Measurements from ENCODE around the gene EXOC6B. TPM values are rescaled to one million over a fixed set of nuclear protein-coding genes. Genes with fewer than 3 reads are reported as not detected.

The EXOC6B gene
- total and polyA plus RNA-seq, 2 of the 8 experiments (the other 6 are each of a cell fraction or from before 2014, with no cell fraction given): 13.5 to 33.0 TPM

GRCh38 chr2:72649810-72650209 is 176.0 kb downstream of the EXOC6B start:
- no peak overlapping the region for H2BK5ac ChIP-seq (ENCODE audit: low read depth, low read length)
- H3K4me3 ChIP-seq (ENCODE audit: extremely low read depth in 1 of 4, insufficient read depth in 2 of 4, low read depth in 3 of 4, low read length in 4 of 4): no peak overlapping the region
- H3K4me2 ChIP-seq (ENCODE audit: insufficient read depth in 1 of 2, low read depth in 2 of 2, low read length in 2 of 2): no peak overlapping the region
- WGBS, 2 experiments (ENCODE audit: extremely low coverage in 1 of 2, insufficient coverage in 1 of 2, insufficient read length in 1 of 2, insufficient replicate concordance in 2 of 2, low coverage in 1 of 2, low lambda C conversion rate in 2 of 2, missing lambda C conversion rate in 1 of 2): 94% methylated on average over 6 of the region's 6 CpGs; no CpG with 5 or more reads in 1 of the 2 experiments
- no peaks in the 10 kb centered on the region for H3K27me3 ChIP-seq (replicated peaks in 1 of 4; ENCODE audit: control insufficient read depth in 3 of 4, extremely low read depth in 1 of 4, insufficient read depth in 3 of 4, low read length in 3 of 4)
- no peaks in the 10 kb centered on the region for H3K4me1 ChIP-seq (replicated peaks in 1 of 4; ENCODE audit: control insufficient read depth in 3 of 4, insufficient read depth in 4 of 4, low read length in 3 of 4)
- H2BK120ac ChIP-seq (replicated peaks; ENCODE audit: low read depth, low read length): no peak overlapping the region
- H3K9me3 ChIP-seq (ENCODE audit: insufficient read depth in 2 of 2, low read depth in 1 of 2, low read length in 1 of 2): no peaks in the 10 kb centered on the region
- H2AFZ ChIP-seq (ENCODE audit: low read length): no peak overlapping the region
- H3K18ac ChIP-seq (ENCODE audit: extremely low read depth, low read length): no peak overlapping the region
- DNase-seq (ENCODE audit: low read depth in 1 of 2, low spot score in 2 of 2): no peak
- CTCF ChIA-PET (ENCODE audit: partially characterized antibody): interaction anchor here (0.6 to 0.7 kb wide), 2 partner anchors 95 to 518 kb away, joined by 3 read pairs; no protein-coding TSS in a partner anchor
- H2BK20ac ChIP-seq (ENCODE audit: low read length): no peak overlapping the region
- H3K4ac ChIP-seq (replicated peaks; ENCODE audit: insufficient read length, low read depth, low read length): no peak overlapping the region
- no peaks in the 10 kb centered on the region for H3K23me2 ChIP-seq (ENCODE audit: low read depth, low read length)
- H3K23ac ChIP-seq (ENCODE audit: insufficient read length): no peak overlapping the region
- POLR2A ChIA-PET (ENCODE audit: partially characterized antibody): interaction anchor here (1.6 kb wide), 1 partner anchor 10 kb away, joined by 3 read pairs; no protein-coding TSS in a partner anchor
- no peak overlapping the region for H2BK15ac ChIP-seq (ENCODE audit: low read length)
- no peak overlapping the region for H3K56ac ChIP-seq (replicated peaks; ENCODE audit: insufficient read length, low read depth, low read length)
- H3K27ac ChIP-seq (ENCODE audit: low read depth, low read length): no peak overlapping the region
- H4K5ac ChIP-seq (ENCODE audit: insufficient read length, low read depth, low read length): no peak overlapping the region
- H3K14ac ChIP-seq (ENCODE audit: insufficient read length): no peak overlapping the region
- no peaks in the 10 kb centered on the region for H3K36me3 ChIP-seq (ENCODE audit: control insufficient read depth in 2 of 4, insufficient read depth in 4 of 4, low read length in 3 of 4)
- no peak overlapping the region for H3K9ac ChIP-seq (replicated peaks in 1 of 4; ENCODE audit: extremely low read depth in 1 of 4, low read depth in 3 of 4, low read length in 3 of 4)
- no peaks in the 10 kb centered on the region; a peak in 1 of 4 replicates for H3K79me2 ChIP-seq (ENCODE audit: control insufficient read depth in 1 of 2, insufficient read depth in 2 of 2, low read length in 2 of 2)
- no peak overlapping the region for H2BK12ac ChIP-seq (ENCODE audit: low read depth, low read length)
- H4K8ac ChIP-seq (ENCODE audit: extremely low read depth, insufficient read depth, low read length): no peak overlapping the region
- TF ChIP-seq SIX5 (IDR thresholded peaks at IDR 0.05; ENCODE audit: low read depth, low read length): no peak
- no peak for TF ChIP-seq POU5F1 (IDR thresholded peaks at IDR 0.05; ENCODE audit: low read depth, low read length)
- TF ChIP-seq KDM5A (IDR thresholded peaks at IDR 0.05; ENCODE audit: low read length): no peak
- no peak for TF ChIP-seq HDAC2 (IDR thresholded peaks at IDR 0.05; ENCODE audit: borderline replicate concordance in 1 of 2, low read depth in 2 of 2, low read length in 2 of 2)
- no peak for TF ChIP-seq YY1 (IDR thresholded peaks at IDR 0.05; ENCODE audit: low read depth, low read length)
- TF ChIP-seq POLR2AphosphoS5 (IDR thresholded peaks at IDR 0.05; ENCODE audit: low read depth, low read length): no peak
- TF ChIP-seq MAX (IDR thresholded peaks at IDR 0.05): no peak
- TF ChIP-seq JUND (IDR thresholded peaks at IDR 0.05; ENCODE audit: low read length): no peak
- TF ChIP-seq HDAC6 (IDR thresholded peaks at IDR 0.05; ENCODE audit: low read depth, low read length): no peak
- TF ChIP-seq BACH1 (IDR thresholded peaks at IDR 0.05; ENCODE audit: low read length): no peak
- TF ChIP-seq KDM4A (IDR thresholded peaks at IDR 0.05; ENCODE audit: low read depth, low read length, severe bottlenecking): no peak
- TF ChIP-seq SP1 (IDR thresholded peaks at IDR 0.05; ENCODE audit: low read depth, low read length): no peak
- TF ChIP-seq SIN3A (conservative IDR thresholded peaks at IDR 0.05 in 1 of 2, IDR thresholded peaks at IDR 0.05 in 1 of 2; ENCODE audit: low read depth in 1 of 2, low read length in 2 of 2): no peak
- no peak for TF ChIP-seq CEBPB (IDR thresholded peaks at IDR 0.05; ENCODE audit: low read depth, low read length)
- TF ChIP-seq TEAD4 (IDR thresholded peaks at IDR 0.05; ENCODE audit: low read depth, low read length): no peak
- no peak overlapping the region for H2AK5ac ChIP-seq (ENCODE audit: low read depth, low read length)
- no peak overlapping the region for H4K91ac ChIP-seq (replicated peaks; ENCODE audit: insufficient read length, low read length)
- no peaks in the 10 kb centered on the region for H3K79me1 ChIP-seq (ENCODE audit: low read depth, low read length)
- FAIRE-seq: no peak
- no peaks in the 10 kb centered on the region for H4K20me1 ChIP-seq (replicated peaks in 1 of 2; ENCODE audit: control insufficient read depth in 1 of 2, insufficient read depth in 2 of 2, low read length in 2 of 2)
